ENCODE measurements around the gene SYNPR.

DNA sequence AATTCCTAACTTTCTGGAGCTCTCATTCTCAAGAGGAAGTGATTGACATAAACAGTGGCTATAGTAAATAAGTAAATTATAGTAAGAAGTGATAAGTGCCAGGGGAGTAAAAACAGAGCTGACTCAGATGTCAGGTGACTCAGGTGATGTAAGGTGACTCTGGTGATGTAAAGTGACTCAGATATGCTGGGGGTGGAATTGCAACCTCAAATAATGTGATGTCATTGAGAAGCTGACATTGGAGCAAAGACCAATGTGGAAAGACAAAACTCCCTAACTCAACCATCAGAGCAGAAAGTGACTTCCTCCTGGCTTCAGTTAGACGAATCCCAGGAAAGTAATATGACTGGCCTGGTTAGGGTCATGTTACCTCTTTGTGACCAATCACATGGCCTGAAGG, 230.2 kb downstream of the SYNPR start:
- TF ChIP-seq, protein P1, sequence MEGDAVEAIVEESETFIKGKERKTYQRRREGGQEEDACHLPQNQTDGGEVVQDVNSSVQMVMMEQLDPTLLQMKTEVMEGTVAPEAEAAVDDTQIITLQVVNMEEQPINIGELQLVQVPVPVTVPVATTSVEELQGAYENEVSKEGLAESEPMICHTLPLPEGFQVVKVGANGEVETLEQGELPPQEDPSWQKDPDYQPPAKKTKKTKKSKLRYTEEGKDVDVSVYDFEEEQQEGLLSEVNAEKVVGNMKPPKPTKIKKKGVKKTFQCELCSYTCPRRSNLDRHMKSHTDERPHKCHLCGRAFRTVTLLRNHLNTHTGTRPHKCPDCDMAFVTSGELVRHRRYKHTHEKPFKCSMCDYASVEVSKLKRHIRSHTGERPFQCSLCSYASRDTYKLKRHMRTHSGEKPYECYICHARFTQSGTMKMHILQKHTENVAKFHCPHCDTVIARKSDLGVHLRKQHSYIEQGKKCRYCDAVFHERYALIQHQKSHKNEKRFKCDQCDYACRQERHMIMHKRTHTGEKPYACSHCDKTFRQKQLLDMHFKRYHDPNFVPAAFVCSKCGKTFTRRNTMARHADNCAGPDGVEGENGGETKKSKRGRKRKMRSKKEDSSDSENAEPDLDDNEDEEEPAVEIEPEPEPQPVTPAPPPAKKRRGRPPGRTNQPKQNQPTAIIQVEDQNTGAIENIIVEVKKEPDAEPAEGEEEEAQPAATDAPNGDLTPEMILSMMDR (IDR thresholded peaks at IDR 0.05; ENCODE audit: low read length) = no peak
- TF ChIP-seq EZH2phosphoT487 (IDR thresholded peaks at IDR 0.05; ENCODE audit: low read length) = no peak
- no peak for TF ChIP-seq EZH2 (optimal IDR thresholded peaks at IDR 0.05; ENCODE audit: low read depth, low read length)

All from MM.1S (cell line).